ENCODE results near the gene SCGB3A2. TPM values are rescaled to one million over a fixed set of nuclear protein-coding genes. Genes with fewer than 3 reads are reported as not detected.

SCGB3A2 gene
- total RNA-seq, 1 donor from 2014 or later, result 1.2 TPM

- Mint-ChIP-seq H3K9me3 (ENCODE audit: unreplicated experiment) (no peaks in the 10 kb centered on the region), H3K4me3 (ENCODE audit: unreplicated experiment) (no peak within 1 kb of the TSS), H3K36me3 (ENCODE audit: unreplicated experiment) (no peaks in the 10 kb centered on the region), H3K27ac (ENCODE audit: unreplicated experiment) (no peak within 1 kb of the TSS), H3K4me1 (ENCODE audit: low read depth, unreplicated experiment) (peaks cover 2% of the 10 kb centered on the region), H3K27me3 (ENCODE audit: unreplicated experiment) (no peaks in the 10 kb centered on the region)
- TF ChIP-seq, protein P1, sequence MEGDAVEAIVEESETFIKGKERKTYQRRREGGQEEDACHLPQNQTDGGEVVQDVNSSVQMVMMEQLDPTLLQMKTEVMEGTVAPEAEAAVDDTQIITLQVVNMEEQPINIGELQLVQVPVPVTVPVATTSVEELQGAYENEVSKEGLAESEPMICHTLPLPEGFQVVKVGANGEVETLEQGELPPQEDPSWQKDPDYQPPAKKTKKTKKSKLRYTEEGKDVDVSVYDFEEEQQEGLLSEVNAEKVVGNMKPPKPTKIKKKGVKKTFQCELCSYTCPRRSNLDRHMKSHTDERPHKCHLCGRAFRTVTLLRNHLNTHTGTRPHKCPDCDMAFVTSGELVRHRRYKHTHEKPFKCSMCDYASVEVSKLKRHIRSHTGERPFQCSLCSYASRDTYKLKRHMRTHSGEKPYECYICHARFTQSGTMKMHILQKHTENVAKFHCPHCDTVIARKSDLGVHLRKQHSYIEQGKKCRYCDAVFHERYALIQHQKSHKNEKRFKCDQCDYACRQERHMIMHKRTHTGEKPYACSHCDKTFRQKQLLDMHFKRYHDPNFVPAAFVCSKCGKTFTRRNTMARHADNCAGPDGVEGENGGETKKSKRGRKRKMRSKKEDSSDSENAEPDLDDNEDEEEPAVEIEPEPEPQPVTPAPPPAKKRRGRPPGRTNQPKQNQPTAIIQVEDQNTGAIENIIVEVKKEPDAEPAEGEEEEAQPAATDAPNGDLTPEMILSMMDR (IDR thresholded peaks at IDR 0.05; ENCODE audit: partially characterized antibody, unreplicated experiment), result no peak
- DNase-seq, result no peak
Measured at GRCh38 chr5:147906326-147907095, 28.0 kb downstream of the SCGB3A2 start, which contains the start of gene C5orf46. Gene C5orf46 (minus strand): TSS chr5:147906538. CDS start chr5:147906501, 37 bp downstream.

GRCh38 chr5:147911427-147911826 lies 32.9 kb downstream of the SCGB3A2 start:
- Mint-ChIP-seq H3K27me3 (ENCODE audit: unreplicated experiment) (no peaks in the 10 kb centered on the region), H3K9me3 (ENCODE audit: unreplicated experiment) (no peaks in the 10 kb centered on the region), H3K4me3 (ENCODE audit: unreplicated experiment) (no peak overlapping the region), H3K36me3 (ENCODE audit: unreplicated experiment) (no peaks in the 10 kb centered on the region), H3K27ac (ENCODE audit: unreplicated experiment) (no peak overlapping the region), H3K4me1 (ENCODE audit: low read depth, unreplicated experiment) (no peaks in the 10 kb centered on the region)
- DNase-seq, result no peak
- TF ChIP-seq, protein P1 (IDR thresholded peaks at IDR 0.05; ENCODE audit: partially characterized antibody, unreplicated experiment), result no peak

- H3K9me3 Mint-ChIP-seq (ENCODE audit: unreplicated experiment), result no peaks in the 10 kb centered on the region
- H3K4me3 Mint-ChIP-seq (ENCODE audit: unreplicated experiment), result no peak overlapping the region
- no peaks in the 10 kb centered on the region for H3K36me3 Mint-ChIP-seq (ENCODE audit: unreplicated experiment)
- H3K27me3 Mint-ChIP-seq (ENCODE audit: unreplicated experiment), result no peaks in the 10 kb centered on the region
- no peak overlapping the region for H3K27ac Mint-ChIP-seq (ENCODE audit: unreplicated experiment)
- TF ChIP-seq, protein P1 (IDR thresholded peaks at IDR 0.05; ENCODE audit: partially characterized antibody, unreplicated experiment), result no peak
- no peaks in the 10 kb centered on the region for H3K4me1 Mint-ChIP-seq (ENCODE audit: low read depth, unreplicated experiment)
- DNase-seq, result no peak
Measured at GRCh38 chr5:147912011-147912410, 33.5 kb downstream of the SCGB3A2 start.

DNA sequence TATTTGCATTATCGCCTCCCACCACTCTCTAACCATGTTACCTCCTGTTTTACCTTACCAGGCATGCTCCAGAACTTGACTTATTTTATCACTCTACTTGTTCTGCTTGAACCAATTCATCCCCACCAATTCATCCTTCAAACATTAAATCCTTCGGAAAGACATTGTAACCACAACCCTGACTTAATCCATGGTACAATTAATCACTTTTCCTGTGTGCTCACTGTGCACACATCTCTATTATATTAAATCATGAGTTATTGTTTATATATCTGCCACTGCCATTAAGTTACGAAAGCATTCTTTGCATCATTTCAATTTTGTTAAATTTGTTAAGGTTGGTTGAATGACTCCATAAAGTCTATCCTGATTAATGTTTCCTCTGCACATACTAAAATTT lies 35.3 kb downstream of the SCGB3A2 start:
- DNase-seq, result no peak
- H3K4me1 Mint-ChIP-seq (ENCODE audit: low read depth, unreplicated experiment), result no peaks in the 10 kb centered on the region
- no peaks in the 10 kb centered on the region for H3K9me3 Mint-ChIP-seq (ENCODE audit: unreplicated experiment)
- H3K36me3 Mint-ChIP-seq (ENCODE audit: unreplicated experiment), result no peaks in the 10 kb centered on the region
- no peak overlapping the region for H3K4me3 Mint-ChIP-seq (ENCODE audit: unreplicated experiment)
- H3K27ac Mint-ChIP-seq (ENCODE audit: unreplicated experiment), result no peak overlapping the region
- TF ChIP-seq, protein P1 (IDR thresholded peaks at IDR 0.05; ENCODE audit: partially characterized antibody, unreplicated experiment), result no peak
- no peaks in the 10 kb centered on the region for H3K27me3 Mint-ChIP-seq (ENCODE audit: unreplicated experiment)

- no peak overlapping the region for H3K4me3 Mint-ChIP-seq (ENCODE audit: unreplicated experiment)
- no peaks in the 10 kb centered on the region for H3K9me3 Mint-ChIP-seq (ENCODE audit: unreplicated experiment)
- no peak overlapping the region for H3K27ac Mint-ChIP-seq (ENCODE audit: unreplicated experiment)
- TF ChIP-seq, protein P1 (IDR thresholded peaks at IDR 0.05; ENCODE audit: partially characterized antibody, unreplicated experiment), result no peak
- no peaks in the 10 kb centered on the region for H3K36me3 Mint-ChIP-seq (ENCODE audit: unreplicated experiment)
- H3K4me1 Mint-ChIP-seq (ENCODE audit: low read depth, unreplicated experiment), result no peaks in the 10 kb centered on the region
- no peaks in the 10 kb centered on the region for H3K27me3 Mint-ChIP-seq (ENCODE audit: unreplicated experiment)
- no peak for DNase-seq
Measured at GRCh38 chr5:147918101-147918685, 39.7 kb downstream of the SCGB3A2 start.

Measured in glutamatergic neuron (in vitro differentiated cells).